T-helper 2 cell treated with Interferon-gamma antibody and Interleukin-4, amounts not matched to agents 5 μg/mL and 100 μg/mL, for 36 hours (primary cell): ENCODE measurements around the gene GALNT16.
A peak's percentile ranks its signal among the peaks of the same experiment; 100 is the strongest.

Experiments
- DNase-seq: peaks from one replicate; pipeline ENCODE4 v3.0.0; 2021; ENCODE audit warnings: low spot score
- H3K27ac Mint-ChIP-seq: one replicate; pipeline ENCODE4 v1.8.0; 2021; ENCODE audit warnings: mild to moderate bottlenecking, mixed read lengths
- H3K27me3 Mint-ChIP-seq: one replicate; pipeline ENCODE4 v1.8.0; 2021; ENCODE audit warnings: low read depth, mixed read lengths
- H3K36me3 Mint-ChIP-seq: one replicate; pipeline ENCODE4 v1.8.0; 2021; ENCODE audit warnings: low read depth, mixed read lengths
- H3K4me1 Mint-ChIP-seq: one replicate; pipeline ENCODE4 v1.8.0; 2021; ENCODE audit warnings: low read depth, mixed read lengths
- H3K4me3 Mint-ChIP-seq: one replicate; pipeline ENCODE4 v1.8.0; 2022; ENCODE audit warnings: mild to moderate bottlenecking, moderate library complexity, mixed read lengths
- H3K9me3 Mint-ChIP-seq: one replicate; pipeline ENCODE4 v1.8.0; 2021; ENCODE audit warnings: mixed read lengths

GALNT16 gene

DNA sequence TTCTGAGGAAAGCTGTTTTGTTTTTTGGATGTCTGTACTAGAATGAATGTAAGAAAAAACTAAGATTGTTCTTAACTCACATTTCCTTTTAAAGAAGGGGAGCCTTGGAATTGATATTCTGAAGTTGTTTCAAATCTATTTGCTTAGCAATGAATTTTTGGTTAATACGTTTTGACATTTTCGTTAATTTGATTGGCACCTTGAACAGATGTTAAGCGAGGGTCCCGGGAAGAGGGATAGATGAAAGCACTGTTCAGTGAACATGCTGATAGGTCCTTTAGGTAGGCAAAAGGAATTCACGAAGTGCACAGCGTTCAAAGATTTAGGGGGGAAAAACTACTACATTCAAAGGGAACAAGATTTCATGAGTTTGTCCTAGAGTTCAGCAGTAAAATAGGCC is 140.2 kb downstream of the GALNT16 start:
- peaks cover 30% of the 10 kb centered on the region for H3K36me3 Mint-ChIP-seq
- H3K4me1 Mint-ChIP-seq: peaks cover 50% of the 10 kb centered on the region
- H3K27ac Mint-ChIP-seq: no peak overlapping the region
- no peaks in the 10 kb centered on the region for H3K27me3 Mint-ChIP-seq
- H3K4me3 Mint-ChIP-seq: peak overlapping the region; percentile 94
- no peaks in the 10 kb centered on the region for H3K9me3 Mint-ChIP-seq
- no peak for DNase-seq

DNA sequence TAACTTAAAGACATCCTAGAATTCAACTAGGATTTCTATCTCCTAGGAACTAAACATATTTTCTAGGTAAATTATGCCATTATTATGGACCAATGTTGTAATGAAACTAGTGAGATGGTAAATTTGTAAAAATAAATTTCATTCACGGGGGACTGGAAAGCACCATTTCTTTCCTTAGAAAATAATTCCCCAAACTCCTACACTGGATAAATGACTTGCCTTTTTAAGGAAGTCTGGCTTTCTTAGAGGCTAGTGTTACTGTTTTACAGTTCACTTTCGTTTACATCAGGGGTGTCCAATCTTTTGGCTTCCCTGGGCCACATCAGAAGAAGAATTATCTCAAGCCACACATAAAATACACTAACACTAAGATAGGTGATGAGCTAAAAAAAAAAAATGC is 141.9 kb downstream of the GALNT16 start:
- H3K4me3 Mint-ChIP-seq: peak overlapping the region; percentile 21

DNA sequence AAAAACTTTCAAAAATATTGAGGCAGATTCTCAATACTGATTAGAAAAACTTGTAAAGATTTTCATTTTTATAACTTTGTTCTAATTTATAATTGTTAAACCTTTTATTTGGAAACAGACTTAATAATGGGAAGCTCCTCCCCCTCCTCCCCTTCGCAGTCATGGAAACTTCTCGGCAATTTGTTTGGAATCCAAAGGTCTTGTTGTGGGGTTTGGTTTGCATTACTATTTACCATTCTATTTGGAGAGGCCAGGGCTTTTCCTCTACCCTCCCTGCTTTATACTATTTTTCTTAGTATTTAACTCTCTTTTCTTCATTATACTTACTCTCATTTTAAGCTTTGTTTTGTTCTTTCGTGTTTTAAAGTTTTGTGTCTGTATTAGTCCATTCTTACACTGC is 144.5 kb downstream of the GALNT16 start:
- peaks cover 4% of the 10 kb centered on the region for H3K36me3 Mint-ChIP-seq
- H3K4me1 Mint-ChIP-seq: peaks cover 29% of the 10 kb centered on the region
- DNase-seq: no peak
- H3K4me3 Mint-ChIP-seq: no peak overlapping the region
- H3K27me3 Mint-ChIP-seq: no peaks in the 10 kb centered on the region
- no peak overlapping the region for H3K27ac Mint-ChIP-seq
- H3K9me3 Mint-ChIP-seq: no peaks in the 10 kb centered on the region

More for the DNA sequence above, 141.9 kb downstream of the GALNT16 start:
- Mint-ChIP-seq H3K4me1 (peaks cover 34% of the 10 kb centered on the region), H3K27ac (no peak overlapping the region), H3K36me3 (peaks cover 18% of the 10 kb centered on the region), H3K27me3 (no peaks in the 10 kb centered on the region), H3K9me3 (no peaks in the 10 kb centered on the region)
- no peak for DNase-seq

DNA sequence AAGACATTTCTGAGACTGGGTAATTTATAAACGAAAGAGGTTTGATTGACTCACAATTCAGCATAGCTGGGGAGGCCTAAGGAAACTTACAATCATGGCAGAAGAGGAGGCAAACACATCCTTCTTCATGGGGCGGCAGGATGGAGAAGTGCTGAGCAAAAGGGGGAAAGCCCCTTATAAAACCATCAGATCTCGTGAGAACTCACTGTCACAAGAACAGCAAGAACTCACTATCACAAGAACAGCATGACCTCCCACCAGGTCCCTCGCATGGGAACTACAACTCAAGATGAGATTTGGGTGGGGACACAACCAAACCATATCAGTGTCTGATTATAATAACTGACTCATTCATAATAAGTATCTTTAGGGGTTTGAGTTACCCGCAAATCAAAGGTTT is 144.9 kb downstream of the GALNT16 start:
- no peak for DNase-seq
- peaks cover 4% of the 10 kb centered on the region for H3K36me3 Mint-ChIP-seq
- no peak overlapping the region for H3K4me3 Mint-ChIP-seq
- H3K27ac Mint-ChIP-seq: no peak overlapping the region
- H3K27me3 Mint-ChIP-seq: no peaks in the 10 kb centered on the region
- H3K4me1 Mint-ChIP-seq: peaks cover 25% of the 10 kb centered on the region
- no peaks in the 10 kb centered on the region for H3K9me3 Mint-ChIP-seq

DNA sequence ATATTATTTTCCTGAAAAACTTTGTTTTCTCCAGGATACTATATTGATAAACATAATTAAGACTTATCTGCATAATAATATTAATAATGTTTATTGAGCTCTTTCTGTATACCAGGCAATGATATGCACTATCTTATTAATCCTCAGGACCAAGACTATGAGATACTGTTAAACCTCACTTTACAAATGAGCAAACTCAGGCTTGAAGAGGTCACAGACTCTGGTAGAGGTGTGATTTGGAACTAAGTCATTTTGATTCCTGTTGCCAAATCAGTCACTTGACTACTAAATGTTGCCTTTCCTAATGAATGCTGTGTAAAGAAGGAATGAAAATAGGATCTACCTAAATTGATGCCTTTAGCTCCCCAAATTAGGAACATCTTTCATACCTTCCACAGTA is 145.8 kb downstream of the GALNT16 start:
- Mint-ChIP-seq H3K4me3 (no peak overlapping the region), H3K27ac (no peak overlapping the region), H3K36me3 (peaks cover 4% of the 10 kb centered on the region), H3K4me1 (peaks cover 17% of the 10 kb centered on the region), H3K9me3 (no peaks in the 10 kb centered on the region), H3K27me3 (no peaks in the 10 kb centered on the region)
- DNase-seq: no peak
